Ishikawa (cell line): ENCODE data around the gene ITIH6.

Experiments used
- CEBPB ChIP-seq: IDR thresholded peaks from 2 replicates; pipeline ENCODE4 v1.6.1; 2012
- CREB1 ChIP-seq: IDR thresholded peaks from 2 replicates; pipeline ENCODE4 v1.6.1; 2012; ENCODE audit warnings: low read depth
- EGR1 ChIP-seq: IDR thresholded peaks from 2 replicates; pipeline ENCODE4 v1.6.1; 2012
- EP300 ChIP-seq: IDR thresholded peaks from 2 replicates; pipeline ENCODE4 v1.6.1; 2012; ENCODE audit warnings: borderline replicate concordance
- FOXM1 ChIP-seq: IDR thresholded peaks from 2 replicates; pipeline ENCODE4 v1.6.1; 2012; ENCODE audit warnings: low read depth, borderline replicate concordance
- MAX ChIP-seq: IDR thresholded peaks from 2 replicates; pipeline ENCODE4 v1.6.1; 2012
- NFIC ChIP-seq: IDR thresholded peaks from 2 replicates; pipeline ENCODE4 v1.6.1; 2012
- RAD21 ChIP-seq: IDR thresholded peaks from 2 replicates; pipeline ENCODE4 v1.6.1; 2012; ENCODE audit warnings: low read depth
- REST ChIP-seq: IDR thresholded peaks from 2 replicates; pipeline ENCODE4 v1.6.1; 2012; ENCODE audit warnings: low read depth, mild to moderate bottlenecking
- TAF1 ChIP-seq: IDR thresholded peaks from 2 replicates; pipeline ENCODE4 v1.6.1; 2012; ENCODE audit warnings: low read depth, mild to moderate bottlenecking
- TCF12 ChIP-seq: IDR thresholded peaks from 2 replicates; pipeline ENCODE4 v1.6.1; 2012; ENCODE audit warnings: low read depth
- TEAD4 ChIP-seq: IDR thresholded peaks from 2 replicates; pipeline ENCODE4 v1.6.1; 2012
- USF1 ChIP-seq: IDR thresholded peaks from 2 replicates; pipeline ENCODE4 v1.6.1; 2012
- YY1 ChIP-seq: IDR thresholded peaks from 2 replicates; pipeline ENCODE4 v1.6.1; 2012; ENCODE audit warnings: low read depth
- ZBTB7A ChIP-seq: IDR thresholded peaks from 2 replicates; pipeline ENCODE4 v1.6.1; 2012; ENCODE audit warnings: low read depth

Gene ITIH6

GRCh38 chrX:54819201-54819600 lies 21.1 kb upstream of the ITIH6 start:
- TF ChIP-seq TAF1 (no peak), NFIC (no peak), MAX (no peak), RAD21 (no peak), USF1 (no peak), TCF12 (no peak), EGR1 (no peak), ZBTB7A (no peak), FOXM1 (no peak)

- TF ChIP-seq TCF12 (no peak), REST (no peak), YY1 (no peak), NFIC (no peak), EGR1 (no peak), CEBPB (no peak), EP300 (no peak), ZBTB7A (no peak), CREB1 (no peak), TAF1 (no peak), MAX (no peak), TEAD4 (no peak), USF1 (no peak), RAD21 (no peak)
Observed at GRCh38 chrX:54818221-54818620, 20.2 kb upstream of the ITIH6 start.

- no peak for TF ChIP-seq EP300
- no peak for TF ChIP-seq TAF1
- TF ChIP-seq FOXM1 = no peak
- TF ChIP-seq MAX = no peak
- TF ChIP-seq REST = no peak
- TF ChIP-seq RAD21 = no peak
- no peak for TF ChIP-seq YY1
- TF ChIP-seq EGR1 = no peak
- TF ChIP-seq ZBTB7A = no peak
- no peak for TF ChIP-seq TEAD4
Observed at GRCh38 chrX:54817220-54817820, 19.3 kb upstream of the ITIH6 start.

GRCh38 chrX:54812306-54812705 lies 14.3 kb upstream of the ITIH6 start:
- TF ChIP-seq TCF12 = no peak
- TF ChIP-seq YY1 = no peak
- TF ChIP-seq MAX = no peak
- no peak for TF ChIP-seq TAF1
- no peak for TF ChIP-seq CREB1
- TF ChIP-seq USF1 = no peak

- no peak for TF ChIP-seq CREB1
- TF ChIP-seq FOXM1 = no peak
- TF ChIP-seq TEAD4 = no peak
- no peak for TF ChIP-seq EP300
- TF ChIP-seq RAD21 = no peak
- TF ChIP-seq YY1 = no peak
- no peak for TF ChIP-seq REST
- TF ChIP-seq TCF12 = no peak
- TF ChIP-seq TAF1 = no peak
- TF ChIP-seq MAX = no peak
- no peak for TF ChIP-seq USF1
- no peak for TF ChIP-seq NFIC
- no peak for TF ChIP-seq ZBTB7A
- TF ChIP-seq EGR1 = no peak
- no peak for TF ChIP-seq CEBPB
Observed at GRCh38 chrX:54811301-54811885, 13.3 kb upstream of the ITIH6 start.
